Uterus (tissue), 4 donors: ENCODE results near the gene OR2L2. TPM values are rescaled to one million over a fixed set of nuclear protein-coding genes. Genes with fewer than 3 reads are reported as not detected.

Experiments
- DNase-seq, 2 donors: peaks; one replicate each; pipeline ENCODE4 v3.0.0-alpha.2; 2019 to 2020
- H3K27ac ChIP-seq, 2 donors: fragments of 200-600 bp; sonication (generic); 1 replicate in 1 of 2; 2 replicates in 1 of 2; pipeline ENCODE4 v1.5.1; 2016 to 2018
- H3K27me3 ChIP-seq, 2 donors: fragments of 200-600 bp; sonication (generic); one replicate each; pipeline ENCODE4 v1.5.1; 2018 to 2019; ENCODE audit warnings: control low read depth in 1 of 2
- H3K36me3 ChIP-seq, 2 donors: fragments of 200-600 bp; sonication (generic); one replicate each; pipeline ENCODE4 v1.5.1; 2019; ENCODE audit warnings: control low read depth in 1 of 2
- H3K4me1 ChIP-seq, 2 donors: fragments of 200-600 bp; sonication (generic); one replicate each; pipeline ENCODE4 v1.5.1; 2018 to 2019; ENCODE audit warnings: control low read depth in 1 of 2
- H3K4me3 ChIP-seq, 2 donors: fragments of 200-600 bp; sonication (generic); 1 replicate in 1 of 2; 2 replicates in 1 of 2; pipeline ENCODE4 v1.5.1; 2018 to 2019; ENCODE audit warnings: mild to moderate bottlenecking in 1 of 2
- H3K9me3 ChIP-seq, 2 donors: fragments of 200-600 bp; sonication (generic); one replicate each; pipeline ENCODE4 v1.5.1; 2019; ENCODE audit warnings: control low read depth in 1 of 2
- CTCF ChIP-seq, 4 experiments: fragments of 200-600 bp in 2 of 4; fragments of 450-650 bp in 2 of 4; sonication (generic) in 2 of 4; IDR thresholded peaks; one replicate each; pipeline ENCODE4 v1.5.1; 2016 to 2019; ENCODE audit warnings: antibody characterized with exemption in 4 of 4, mild to moderate bottlenecking in 2 of 4, moderate library complexity in 1 of 4
- POLR2A ChIP-seq, 2 donors: fragments of 450-650 bp; IDR thresholded peaks; one replicate each; pipeline ENCODE4 v1.6.1; 2016; ENCODE audit warnings: antibody characterized with exemption in 2 of 2, mild to moderate bottlenecking in 1 of 2, moderate library complexity in 1 of 2
- intact Hi-C: fragments of 100-400 bp; cut with DNase I; formaldehyde crosslinking; loops from one replicate; pipeline ENCODE4 v1.15.1; 2023; ENCODE audit warnings: low total_unique reads
- total RNA-seq, 4 donors: library from RNA; depleted of rRNA in 3 of 4; stranded (reverse); fragments of >200 nt in 3 of 4; gene quantifications; one replicate each; pipeline versions ENCODE4 v1.1.0 to v1.2.4, GENCODE V29; 2014 to 2023
- donor health status: DM: yes; HTN: yes; CAD: no.

Gene OR2L2, protein sequence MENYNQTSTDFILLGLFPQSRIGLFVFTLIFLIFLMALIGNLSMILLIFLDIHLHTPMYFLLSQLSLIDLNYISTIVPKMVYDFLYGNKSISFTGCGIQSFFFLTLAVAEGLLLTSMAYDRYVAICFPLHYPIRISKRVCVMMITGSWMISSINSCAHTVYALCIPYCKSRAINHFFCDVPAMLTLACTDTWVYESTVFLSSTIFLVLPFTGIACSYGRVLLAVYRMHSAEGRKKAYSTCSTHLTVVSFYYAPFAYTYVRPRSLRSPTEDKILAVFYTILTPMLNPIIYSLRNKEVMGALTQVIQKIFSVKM
- total RNA-seq = under 1 TPM in 1 of 4 donors, not detected in 3; 0.30 TPM

- DNase-seq = no peak
- H3K27ac ChIP-seq = no peak within 1 kb of the TSS
- peaks cover 0 to 2% of the 10 kb centered on the region in 2 donors for H3K36me3 ChIP-seq
- H3K9me3 ChIP-seq = no peaks in the 10 kb centered on the region
- no peaks in the 10 kb centered on the region for H3K4me1 ChIP-seq
- no peak for TF ChIP-seq CTCF (IDR thresholded peaks at IDR 0.05)
- no peak for TF ChIP-seq POLR2A (IDR thresholded peaks at IDR 0.05)
- H3K27me3 ChIP-seq = no peaks in the 10 kb centered on the region
- intact Hi-C loops = no loop called here
- no peak within 1 kb of the TSS for H3K4me3 ChIP-seq
These were observed at the start of gene OR2L2 for GRCh38 chr1:248029770-248030169. Gene OR2L2 (plus strand): TSS chr1:248030070. CDS start chr1:248038268, 8,198 bp downstream.

DNA sequence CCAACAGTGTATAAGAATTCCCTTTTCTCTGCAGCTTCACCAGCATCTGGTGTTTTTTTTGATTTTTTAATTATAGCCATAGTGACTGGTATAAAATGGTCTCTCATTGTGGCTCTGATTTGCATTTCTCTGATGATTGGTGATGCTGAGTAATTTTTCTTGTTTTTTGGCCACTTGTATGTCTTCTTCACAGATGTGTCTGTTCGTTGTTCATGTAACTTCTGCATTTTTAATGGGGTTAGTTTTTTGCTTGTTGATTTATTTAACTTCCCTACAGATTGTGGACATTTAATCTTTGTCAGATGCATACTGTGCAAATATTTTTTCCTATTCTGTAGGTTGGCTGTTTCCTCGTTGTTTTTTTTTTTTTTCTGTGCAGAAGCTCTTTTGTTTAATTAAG, 36.9 kb upstream of the OR2L2 start:
- Histone ChIP-seq H3K9me3 (no peaks in the 10 kb centered on the region), H3K27ac (no peak overlapping the region), H3K27me3 (no peaks in the 10 kb centered on the region), H3K4me1 (no peaks in the 10 kb centered on the region), H3K4me3 (no peak overlapping the region), H3K36me3 (no peaks in the 10 kb centered on the region)
- DNase-seq = no peak
- intact Hi-C loops = no loop called here
- TF ChIP-seq CTCF (IDR thresholded peaks at IDR 0.05) (no peak), POLR2A (IDR thresholded peaks at IDR 0.05) (no peak)

- no peaks in the 10 kb centered on the region for H3K4me1 ChIP-seq
- DNase-seq = no peak
- TF ChIP-seq POLR2A (IDR thresholded peaks at IDR 0.05) (no peak), CTCF (IDR thresholded peaks at IDR 0.05) (no peak)
- no peaks in the 10 kb centered on the region for H3K36me3 ChIP-seq
- H3K27me3 ChIP-seq = no peaks in the 10 kb centered on the region
- no peak overlapping the region for H3K4me3 ChIP-seq
- no peaks in the 10 kb centered on the region for H3K9me3 ChIP-seq
- no peak overlapping the region for H3K27ac ChIP-seq
- intact Hi-C loops = no loop called here
These were observed 31.1 kb upstream of the OR2L2 start for GRCh38 chr1:247998811-247999210.

- Histone ChIP-seq H3K4me1 (no peaks in the 10 kb centered on the region), H3K4me3 (no peak overlapping the region), H3K36me3 (no peaks in the 10 kb centered on the region), H3K27me3 (no peaks in the 10 kb centered on the region), H3K9me3 (no peaks in the 10 kb centered on the region), H3K27ac (no peak overlapping the region)
- no peak for DNase-seq
- TF ChIP-seq POLR2A (IDR thresholded peaks at IDR 0.05) (no peak), CTCF (IDR thresholded peaks at IDR 0.05) (no peak)
- intact Hi-C loops = no loop called here
These were observed 29.7 kb upstream of the OR2L2 start for GRCh38 chr1:248000169-248000568.

- no peak for TF ChIP-seq POLR2A (IDR thresholded peaks at IDR 0.05)
- TF ChIP-seq CTCF (IDR thresholded peaks at IDR 0.05) = no peak
- no peak overlapping the region for H3K4me3 ChIP-seq
- H3K27me3 ChIP-seq = no peaks in the 10 kb centered on the region
- H3K36me3 ChIP-seq = no peaks in the 10 kb centered on the region
- H3K9me3 ChIP-seq = no peaks in the 10 kb centered on the region
- DNase-seq = no peak
- no peaks in the 10 kb centered on the region for H3K4me1 ChIP-seq
- H3K27ac ChIP-seq = no peak overlapping the region
- intact Hi-C loops = no loop called here
These were observed 22.1 kb upstream of the OR2L2 start for GRCh38 chr1:248007778-248008177.
